ENCODE data around the gene SORBS1.
"Not testable (repeated sequence)": the region's sequence is repeated elsewhere in the genome, so short reads cannot be mapped to it uniquely, and the experiment has no call there.

Gene SORBS1

DNA sequence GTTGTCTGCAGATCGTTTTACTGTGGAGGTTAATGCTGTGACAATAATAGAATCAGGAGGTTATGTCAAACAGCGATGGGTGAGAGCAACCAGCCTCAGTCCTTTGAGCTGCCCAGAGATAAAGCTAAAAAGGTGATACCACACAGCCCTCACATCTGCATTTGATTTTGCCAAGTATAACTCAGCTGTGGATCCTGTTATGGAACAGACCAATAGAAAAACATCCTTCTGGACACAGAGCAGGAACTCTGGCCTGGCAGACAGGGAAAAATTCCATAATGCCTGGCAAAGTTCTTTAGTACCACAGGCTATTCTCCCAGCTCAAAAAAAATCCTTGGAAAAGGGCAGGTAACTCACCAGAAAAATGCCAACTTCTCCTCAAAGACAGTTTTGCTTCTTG is 183.2 kb downstream of the SORBS1 start:
- no peak for DNase-seq

DNA sequence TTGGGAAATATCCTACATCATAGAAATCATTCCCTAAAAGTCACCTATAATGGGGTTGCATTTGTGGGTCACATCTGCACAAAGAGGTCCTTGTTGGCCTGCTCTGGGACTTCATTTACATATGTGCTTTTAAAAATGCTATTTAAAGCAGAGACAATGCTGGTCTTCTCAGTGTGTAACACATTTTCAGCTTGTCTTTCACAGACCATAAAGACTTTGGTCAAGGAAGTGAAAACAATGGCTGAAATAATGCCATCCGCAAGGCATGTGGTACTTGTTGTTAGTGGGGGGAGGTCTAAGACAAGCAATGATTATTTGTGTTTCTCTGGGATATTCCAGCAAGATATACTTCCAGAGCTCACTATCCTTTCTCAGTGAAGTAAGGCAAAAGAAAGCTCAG is 185.8 kb downstream of the SORBS1 start:
- DNase-seq = no peak

- DNase-seq = peak; percentile 23
These were observed 186.5 kb downstream of the SORBS1 start for GRCh38 chr10:95374597-95375209.

GRCh38 chr10:95373660-95374059 is 187.5 kb downstream of the SORBS1 start:
- DNase-seq = no peak

GRCh38 chr10:95364342-95364741 is 196.8 kb downstream of the SORBS1 start:
- no peak for DNase-seq

DNA sequence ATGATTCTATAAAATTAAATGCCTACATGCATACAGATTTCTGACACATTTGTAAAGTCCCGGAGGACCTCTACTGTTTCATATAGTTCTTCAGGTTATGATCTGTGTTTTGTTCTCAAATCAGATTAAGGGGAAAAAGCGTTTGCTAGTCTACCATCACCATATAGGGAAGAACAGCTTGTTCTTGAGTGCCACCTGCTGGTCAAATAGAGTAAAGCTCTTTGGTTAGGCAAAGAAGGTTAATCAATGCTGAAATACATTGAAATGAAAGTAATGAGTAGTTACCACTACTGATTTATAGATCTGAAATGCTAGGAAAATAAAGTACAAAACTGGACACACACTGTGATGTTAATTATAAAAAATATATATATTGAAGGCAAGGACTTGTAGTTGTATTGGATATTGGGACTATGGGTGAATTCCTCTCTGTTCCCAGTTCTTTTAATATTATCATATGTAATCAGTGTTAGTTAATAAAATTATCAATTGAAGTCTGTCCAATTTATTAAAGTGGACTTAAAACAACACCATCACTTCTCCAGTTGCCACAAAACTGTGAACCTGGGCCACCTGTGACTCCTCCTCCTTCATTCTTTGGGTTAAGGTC is 197.8 kb downstream of the SORBS1 start:
- DNase-seq = peak; percentile 15

DNA sequence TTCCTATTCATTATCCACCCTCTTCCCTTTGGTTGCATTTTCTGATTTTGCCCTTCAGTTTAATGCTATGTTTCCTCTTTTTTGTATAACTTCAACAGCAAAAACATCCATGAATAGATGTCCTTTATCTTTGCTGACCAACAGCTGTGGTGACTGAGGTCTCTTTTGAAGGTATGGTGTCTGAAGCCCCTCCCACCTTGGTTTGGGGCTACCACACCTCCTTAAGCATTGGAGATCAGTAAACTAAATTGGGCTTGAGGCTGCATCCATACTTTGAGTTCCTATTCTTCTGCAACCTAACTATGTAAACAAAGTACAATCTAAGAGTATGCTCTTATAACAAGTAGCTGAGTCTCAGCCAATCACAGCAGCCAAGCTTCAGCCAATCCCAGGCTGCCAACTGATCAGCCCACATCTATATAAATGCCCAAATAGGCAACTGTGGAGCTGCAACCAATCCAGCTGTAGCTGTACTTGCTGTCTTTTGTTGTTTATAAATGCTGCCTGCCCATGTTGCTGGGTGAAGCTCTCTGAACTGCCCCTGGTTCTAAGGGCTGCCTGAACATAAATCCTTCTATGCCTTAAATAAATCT is 201.0 kb downstream of the SORBS1 start:
- DNase-seq = no peak

DNA sequence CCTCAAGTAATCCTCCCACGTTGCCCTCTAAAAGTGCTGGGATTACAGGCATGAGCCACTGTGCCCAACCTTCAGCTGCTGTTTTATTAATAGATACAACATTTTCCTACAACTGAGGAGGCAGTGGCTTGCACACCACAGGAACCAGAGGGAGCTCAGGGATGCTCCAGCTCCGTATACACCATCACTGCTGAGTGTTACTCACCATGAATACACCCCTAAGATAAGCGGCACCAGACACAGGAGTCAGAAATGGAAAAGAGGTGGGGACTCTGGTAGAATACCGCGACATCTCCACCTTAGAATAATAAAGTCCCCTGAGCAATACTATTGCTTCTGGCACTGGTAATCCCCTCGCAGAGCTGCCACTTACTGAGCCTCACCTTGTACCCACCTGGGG is 201.7 kb downstream of the SORBS1 start:
- no peak for DNase-seq

DNA sequence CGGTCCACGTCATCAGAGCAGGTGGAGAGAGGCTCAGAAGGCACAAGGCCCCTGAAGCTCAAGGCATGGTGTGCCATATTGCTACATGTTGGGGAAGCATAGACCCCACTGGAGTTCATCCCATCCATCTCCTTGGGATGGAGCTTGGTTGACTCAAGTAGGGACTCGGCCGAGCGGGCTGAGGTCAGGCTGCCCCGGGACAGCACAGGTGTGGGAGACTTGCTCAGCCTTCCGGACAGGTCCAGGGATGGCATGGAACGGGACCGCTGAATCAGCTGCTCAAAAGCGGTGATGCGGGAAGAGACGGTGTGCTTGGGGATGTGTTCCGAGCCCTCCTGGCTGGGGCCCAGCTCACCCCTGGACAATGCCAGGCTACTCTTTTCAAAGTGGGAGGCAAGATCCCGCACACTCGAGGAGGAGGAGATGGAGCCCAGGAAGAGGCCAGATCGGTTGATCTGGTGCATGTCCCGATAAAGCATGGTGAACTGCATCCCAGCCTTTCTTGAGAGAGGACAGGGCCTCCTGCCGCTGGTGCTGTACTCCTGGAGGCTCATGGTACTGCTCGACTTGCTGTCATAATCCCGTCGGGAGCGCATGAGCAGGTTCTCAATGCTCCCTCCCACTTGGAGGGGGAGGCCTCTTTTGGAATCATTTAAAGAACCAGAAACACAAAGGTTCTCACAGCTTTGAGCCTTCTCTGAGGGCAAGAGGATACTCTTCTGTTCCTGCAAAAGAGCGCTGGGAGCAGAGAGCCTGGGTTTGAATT is 204.8 kb downstream of the SORBS1 start:
- no peak for DNase-seq

GRCh38 chr10:95355301-95355700 is 205.9 kb downstream of the SORBS1 start:
- no peak for DNase-seq

GRCh38 chr10:95354110-95354509 is 207.1 kb downstream of the SORBS1 start:
- DNase-seq = no peak

DNA sequence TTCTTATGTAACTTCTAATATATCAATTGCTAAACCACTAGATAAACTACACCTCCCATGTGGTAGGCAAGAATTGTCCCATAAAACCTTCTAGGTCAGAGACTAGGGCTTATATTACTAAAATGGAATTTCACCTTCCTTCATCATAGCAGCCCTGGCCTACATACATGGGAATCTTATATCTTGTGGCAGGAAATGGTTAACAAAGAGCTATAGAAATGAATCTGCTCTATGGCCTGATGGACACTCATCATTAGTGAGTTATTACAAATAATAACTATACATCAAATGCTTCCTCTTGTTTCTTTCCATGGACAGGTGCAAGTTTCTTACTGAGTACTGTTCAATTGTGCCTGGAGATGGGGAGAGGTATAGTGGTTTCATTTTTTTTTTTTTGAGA is 208.0 kb downstream of the SORBS1 start:
- DNase-seq = no peak

DNA sequence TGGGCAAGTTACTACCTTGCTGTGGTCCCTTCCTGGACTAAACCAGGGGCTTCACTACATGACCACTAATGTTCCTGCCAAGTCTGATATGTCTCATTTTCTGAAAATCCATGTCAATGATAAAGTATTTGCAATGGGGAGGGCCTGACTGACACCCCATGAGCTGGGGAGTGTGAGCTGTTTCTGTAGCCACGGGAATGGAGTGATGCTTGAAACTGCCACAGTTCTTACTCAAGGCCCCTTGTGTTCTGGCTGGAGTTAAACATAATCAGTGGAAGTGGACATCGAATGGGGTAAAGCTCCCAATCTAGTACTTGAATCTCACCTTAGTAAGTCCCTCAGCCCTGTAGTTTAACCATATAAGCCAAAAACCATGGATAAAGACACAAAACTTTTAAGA is 208.5 kb downstream of the SORBS1 start:
- no peak for DNase-seq

DNA sequence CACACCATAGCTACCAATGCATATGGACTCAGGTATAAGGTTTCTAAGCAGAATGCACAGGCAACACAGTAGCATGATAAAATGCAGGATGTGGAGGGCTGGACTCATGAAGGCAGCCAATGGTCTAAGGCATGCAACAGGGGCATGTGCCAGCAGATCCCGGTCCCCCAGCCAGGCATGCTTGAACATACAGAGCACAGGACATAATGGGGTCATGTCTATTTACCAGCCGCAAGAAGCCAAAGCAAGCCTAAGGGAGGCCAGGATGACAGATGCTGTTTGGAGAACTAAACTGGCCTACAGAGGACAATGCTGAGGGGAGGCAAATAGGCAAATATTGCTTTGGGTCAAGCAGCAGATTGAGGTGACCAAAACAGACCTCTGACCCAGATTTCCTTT is 210.3 kb downstream of the SORBS1 start:
- DNase-seq = no peak

DNA sequence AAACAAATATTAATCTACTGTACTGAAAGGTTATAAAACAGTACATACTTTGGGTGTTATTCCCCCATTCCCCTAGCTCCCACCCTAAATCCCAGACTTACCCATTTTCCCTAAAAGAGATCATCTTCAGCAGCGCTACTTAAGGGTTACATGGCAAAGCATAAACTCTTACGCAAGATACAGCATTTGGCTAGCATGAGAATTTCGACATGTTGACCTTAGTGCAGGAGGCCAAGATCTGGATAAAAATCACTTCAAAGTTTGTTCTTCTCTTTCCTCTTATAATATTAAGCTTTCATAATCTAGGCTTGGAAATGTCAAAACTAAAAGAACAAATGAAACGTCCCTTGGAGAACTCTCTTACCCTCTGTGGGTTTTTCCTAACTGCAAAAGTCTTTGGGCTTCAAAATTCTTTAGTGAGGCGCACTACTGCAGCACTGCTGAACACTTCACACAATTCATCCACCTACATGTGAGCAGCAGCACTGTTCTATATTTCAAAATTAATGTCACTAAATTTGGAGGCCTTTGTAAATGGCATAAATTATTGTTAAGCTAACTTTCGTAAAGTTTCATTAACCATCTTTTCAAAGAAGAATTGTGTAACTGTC is 210.8 kb downstream of the SORBS1 start:
- no peak for DNase-seq

- DNase-seq = not testable (repeated sequence)
These were observed 213.8 kb downstream of the SORBS1 start for GRCh38 chr10:95347402-95347766.

GRCh38 chr10:95346715-95347401 is 214.3 kb downstream of the SORBS1 start:
- DNase-seq = no peak

DNA sequence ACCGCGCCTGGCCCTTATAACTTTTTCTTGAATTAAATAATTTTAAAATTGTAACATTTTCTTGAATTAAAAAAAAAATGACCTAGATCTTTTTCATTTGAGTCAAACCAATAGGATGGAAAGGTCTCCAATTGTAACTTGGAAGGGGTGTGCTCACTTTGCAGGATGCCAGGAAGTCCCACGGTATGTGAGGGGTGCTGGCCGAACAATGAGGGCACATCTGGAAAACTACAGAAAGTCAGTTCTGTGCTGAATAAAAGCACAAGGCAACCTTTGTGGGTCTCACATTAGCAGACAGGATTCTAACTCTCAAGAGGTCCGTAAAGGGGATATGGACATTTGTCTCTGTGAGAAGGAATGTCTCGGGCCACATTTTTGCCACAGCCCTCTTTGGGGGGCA is 217.6 kb downstream of the SORBS1 start:
- no peak for DNase-seq

- no peak for DNase-seq
These were observed 219.4 kb downstream of the SORBS1 start for GRCh38 chr10:95341716-95342130.

GRCh38 chr10:95339863-95340262 is 221.3 kb downstream of the SORBS1 start:
- DNase-seq = no peak

GRCh38 chr10:95337423-95338160 is 223.6 kb downstream of the SORBS1 start:
- DNase-seq = no peak

GRCh38 chr10:95336702-95337101 is 224.5 kb downstream of the SORBS1 start:
- DNase-seq = no peak
